Endometrium (tissue), 2 donors: Measurements from ENCODE around the gene YY1.
"Not testable (repeated sequence)": the region's sequence is repeated elsewhere in the genome, so short reads cannot be mapped to it uniquely, and the experiment has no call there.

Experiments
- FAIRE-seq: peaks from 2 replicates; lab custom pipeline; 2012; peaks lifted over from hg19 to GRCh38; lab: Jason Lieb, UNC
- donor health status: control.
- donor health status: control.

The YY1 gene

GRCh38 chr14:100238419-100239210 is at the start of gene YY1:
YY1 (plus strand) TSS chr14:100239144; CDS start chr14:100239245, 101 bp downstream.
- no peak for FAIRE-seq

GRCh38 chr14:100190126-100190525 is 48.8 kb upstream of the YY1 start:
- FAIRE-seq, result no peak

- FAIRE-seq, result no peak
Measured at GRCh38 chr14:100191584-100192249, 47.2 kb upstream of the YY1 start.

- no peak for FAIRE-seq
Measured at GRCh38 chr14:100192250-100192671, 46.7 kb upstream of the YY1 start.

- FAIRE-seq, result peak; percentile 91
Measured at GRCh38 chr14:100192672-100193416, 46.1 kb upstream of the YY1 start.

- FAIRE-seq, result no peak
Measured at GRCh38 chr14:100193417-100194357, 45.3 kb upstream of the YY1 start.

- no peak for FAIRE-seq
Measured at GRCh38 chr14:100199240-100199860, 39.6 kb upstream of the YY1 start.

GRCh38 chr14:100200311-100200710 is 38.6 kb upstream of the YY1 start:
- no peak for FAIRE-seq

GRCh38 chr14:100201701-100202100 is 37.2 kb upstream of the YY1 start:
- no peak for FAIRE-seq

- FAIRE-seq, result no peak
Measured at GRCh38 chr14:100202712-100203111, 36.2 kb upstream of the YY1 start.

- no peak for FAIRE-seq
Measured at GRCh38 chr14:100203146-100203545, 35.8 kb upstream of the YY1 start.

GRCh38 chr14:100203962-100204834 is 34.7 kb upstream of the YY1 start:
- FAIRE-seq, result no peak

- not testable (repeated sequence) for FAIRE-seq
Measured at GRCh38 chr14:100204835-100205167, 34.1 kb upstream of the YY1 start.

- FAIRE-seq, result not testable (repeated sequence)
Measured at GRCh38 chr14:100207588-100207987, 31.4 kb upstream of the YY1 start.

GRCh38 chr14:100208136-100208535 is 30.8 kb upstream of the YY1 start:
- not testable (repeated sequence) for FAIRE-seq

- no peak for FAIRE-seq
Measured at GRCh38 chr14:100211366-100211765, 27.6 kb upstream of the YY1 start.

- no peak for FAIRE-seq
Measured at GRCh38 chr14:100211893-100212292, 27.1 kb upstream of the YY1 start.

GRCh38 chr14:100212476-100213333 is 26.2 kb upstream of the YY1 start:
- no peak for FAIRE-seq

GRCh38 chr14:100213587-100213955 is 25.4 kb upstream of the YY1 start:
- FAIRE-seq, result no peak
